ENCODE data around the gene RNPEP. TPM values are rescaled to one million over a fixed set of nuclear protein-coding genes. Genes with fewer than 3 reads are reported as not detected.

Gene RNPEP
- total and polyA plus RNA-seq, 2 of the 8 experiments (the other 6 are each of a cell fraction or from before 2014, with no cell fraction given): 34.1 to 51.1 TPM

- TF ChIP-seq GABPA (IDR thresholded peaks at IDR 0.05; ENCODE audit: borderline replicate concordance, insufficient read depth, low read length): peak; percentile 52; the same call in 1 of the 2 replicates
- TF ChIP-seq TCF12 (IDR thresholded peaks at IDR 0.05; ENCODE audit: low read depth, low read length): 0 out of 2 replicates have a peak, but pooled peaks have one; percentile 21
- TF ChIP-seq, protein P1, sequence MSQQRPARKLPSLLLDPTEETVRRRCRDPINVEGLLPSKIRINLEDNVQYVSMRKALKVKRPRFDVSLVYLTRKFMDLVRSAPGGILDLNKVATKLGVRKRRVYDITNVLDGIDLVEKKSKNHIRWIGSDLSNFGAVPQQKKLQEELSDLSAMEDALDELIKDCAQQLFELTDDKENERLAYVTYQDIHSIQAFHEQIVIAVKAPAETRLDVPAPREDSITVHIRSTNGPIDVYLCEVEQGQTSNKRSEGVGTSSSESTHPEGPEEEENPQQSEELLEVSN (IDR thresholded peaks at IDR 0.05): peak; percentile 23; the same call in 1 of the 2 replicates
- TF ChIP-seq CHD1 (IDR thresholded peaks at IDR 0.05; ENCODE audit: low read depth, low read length): no peak
- TF ChIP-seq ATF2 (IDR thresholded peaks at IDR 0.05; ENCODE audit: low read length): peak; percentile 84; the same call in 1 of the 2 replicates
- TF ChIP-seq KDM4A (IDR thresholded peaks at IDR 0.05; ENCODE audit: low read depth, low read length, severe bottlenecking): peak; percentile 85
- TF ChIP-seq POLR2AphosphoS5 (IDR thresholded peaks at IDR 0.05; ENCODE audit: low read depth, low read length): peak; percentile 99
- peak; percentile 87; a peak in 3 of 4 replicates for TF ChIP-seq HDAC2 (IDR thresholded peaks at IDR 0.05; ENCODE audit: borderline replicate concordance in 1 of 2, low read depth in 2 of 2, low read length in 2 of 2)
- TF ChIP-seq TEAD4 (IDR thresholded peaks at IDR 0.05; ENCODE audit: low read depth, low read length): no peak
- 0 out of 2 replicates have a peak, but pooled peaks have one; percentile 29 for TF ChIP-seq SUZ12 (IDR thresholded peaks at IDR 0.05; ENCODE audit: low read length)
- TF ChIP-seq HDAC6 (IDR thresholded peaks at IDR 0.05; ENCODE audit: low read depth, low read length): no peak
- no peak for TF ChIP-seq MAFK (IDR thresholded peaks at IDR 0.05; ENCODE audit: low read depth, low read length)
- no peak for TF ChIP-seq RNF2 (IDR thresholded peaks at IDR 0.05; ENCODE audit: borderline replicate concordance, low read depth, low read length, missing control alignments, poor library complexity, severe bottlenecking)
- TF ChIP-seq BRCA1 (IDR thresholded peaks at IDR 0.05; ENCODE audit: low read depth, low read length): peak; percentile 6; the same call in 1 of the 2 replicates
- peak; percentile 70; the same call in 1 of the 2 replicates for TF ChIP-seq SP1 (IDR thresholded peaks at IDR 0.05; ENCODE audit: low read depth, low read length)
- 0 out of 2 replicates have a peak, but pooled peaks have one; percentile 4 for TF ChIP-seq CREB1 (IDR thresholded peaks at IDR 0.05)
- peak; percentile 96 for TF ChIP-seq TAF1 (IDR thresholded peaks at IDR 0.05; ENCODE audit: low read depth, low read length)
- TF ChIP-seq TAF7 (optimal IDR thresholded peaks at IDR 0.05; ENCODE audit: borderline replicate concordance, low read depth, low read length): peak; percentile 81
- peak; percentile 64 for TF ChIP-seq MAX (IDR thresholded peaks at IDR 0.05)
- TF ChIP-seq YY1 (IDR thresholded peaks at IDR 0.05; ENCODE audit: low read depth, low read length): peak; percentile 93
- peak; percentile 81 for TF ChIP-seq BACH1 (IDR thresholded peaks at IDR 0.05; ENCODE audit: low read length)
Measured at GRCh38 chr1:201955009-201955728, 27.3 kb upstream of the RNPEP start, which contains the start of gene TIMM17A (continued).
